HG03097 (cell line): Measurements from ENCODE around the gene CMBL.
A peak's percentile ranks its signal among the peaks of the same experiment; 100 is the strongest.
"Not testable (repeated sequence)": the region's sequence is repeated elsewhere in the genome, so short reads cannot be mapped to it uniquely, and the experiment has no call there.

ENCODE experiments used
- ATAC-seq: cut with Tn5 transposase; IDR thresholded peaks from one replicate; pipeline ENCODE4 v1.9.1; 2021; ENCODE audit not compliant: unreplicated experiment, low FRiP score

The CMBL gene

DNA sequence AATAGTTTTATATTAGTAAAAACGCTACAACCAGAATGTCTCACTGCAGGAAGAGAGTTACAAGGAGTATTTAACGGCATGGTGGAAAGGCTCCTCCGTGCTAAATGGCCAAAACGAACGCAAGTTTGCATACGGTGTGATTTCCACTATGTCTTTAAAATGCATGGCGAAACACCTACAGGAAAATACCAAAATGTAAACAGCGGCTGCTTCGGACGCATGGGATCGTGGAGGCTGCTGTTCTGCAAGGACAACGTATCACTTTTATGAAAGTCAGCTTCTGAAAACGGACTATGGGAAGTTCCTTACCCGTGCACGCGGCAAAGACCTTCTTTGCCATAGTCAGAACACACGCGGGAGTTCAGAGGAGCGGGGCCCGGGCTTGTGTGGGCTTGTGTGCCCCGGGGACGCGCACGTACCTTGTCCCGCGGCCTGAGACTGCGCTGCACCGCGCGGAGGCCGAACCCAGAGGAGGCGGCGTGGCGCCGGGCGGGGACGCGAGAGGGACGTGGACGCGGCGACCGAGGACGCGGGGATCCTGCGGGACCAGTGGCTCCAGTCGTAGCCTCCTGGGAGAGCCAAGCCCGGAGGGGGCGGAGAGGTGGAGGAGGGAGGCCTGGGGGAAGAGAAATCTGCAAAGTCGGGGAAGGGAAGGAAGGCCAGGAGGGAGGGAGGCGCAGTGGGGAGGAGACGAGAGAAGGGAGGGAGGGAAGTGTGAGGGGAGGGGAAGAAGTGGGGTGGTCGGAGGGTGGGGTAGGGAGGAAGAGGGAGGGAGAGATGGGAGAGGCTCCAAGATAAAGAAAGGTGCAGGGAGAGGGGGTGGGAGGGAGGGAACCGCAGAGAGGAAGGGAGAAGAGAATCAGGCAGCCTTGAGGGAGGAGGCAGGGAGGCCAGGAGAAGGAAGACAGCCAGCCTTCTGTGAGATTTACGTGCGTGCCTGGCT is at the start of gene CMBL:
Gene CMBL, minus strand, starts transcription at position 697 of the 943 bp plus-strand sequence. CDS start 17,140 bp downstream, outside the sequence.
- ATAC-seq, result peak; percentile 78

DNA sequence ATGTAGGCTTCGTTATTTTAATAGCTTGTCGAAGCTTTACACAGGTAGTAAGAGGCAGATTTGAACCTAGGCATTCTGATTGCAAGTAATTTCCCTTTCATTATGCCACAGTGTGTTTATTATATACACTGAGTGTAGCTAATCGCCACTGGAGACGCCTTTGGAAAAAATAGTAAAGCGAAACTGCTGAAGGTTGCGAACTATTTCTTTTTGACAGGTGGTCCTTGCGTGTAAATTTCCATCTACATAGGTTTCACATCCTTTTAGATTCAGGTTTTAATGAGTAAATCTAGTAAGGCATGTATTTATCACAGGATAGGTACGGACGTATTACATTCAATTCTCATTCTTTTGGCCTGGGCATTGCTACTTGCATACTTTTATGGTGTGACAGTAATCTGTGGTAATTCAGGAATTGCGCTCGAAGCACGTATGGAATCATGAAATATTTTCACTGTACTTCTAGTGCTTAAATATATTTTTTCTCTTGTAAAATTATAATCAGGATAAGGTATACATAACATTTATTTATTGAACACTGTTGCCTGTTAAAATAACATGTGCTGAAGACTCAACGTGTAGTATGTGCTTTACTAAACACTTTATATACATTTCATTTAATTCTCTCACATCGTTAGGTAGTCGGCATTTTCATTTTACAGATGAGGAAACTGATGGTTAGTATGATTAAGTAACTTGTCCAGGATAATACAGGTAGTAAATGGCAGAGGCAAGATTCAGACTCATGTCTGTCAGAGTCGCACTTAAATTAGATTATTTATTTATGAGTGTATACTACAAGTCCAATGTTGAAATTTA is 47.6 kb upstream of the CMBL start:
- ATAC-seq, result no peak

- peak; percentile 11 for ATAC-seq
Observed at GRCh38 chr5:10354048-10354872, 46.6 kb upstream of the CMBL start.

- ATAC-seq, result peak; percentile 83
Observed at GRCh38 chr5:10353241-10354047, 45.7 kb upstream of the CMBL start, which contains the start of gene MARCHF6. TSS of gene MARCHF6 (plus strand) at chr5:10353695. CDS start at chr5:10353899, 204 bp downstream.

DNA sequence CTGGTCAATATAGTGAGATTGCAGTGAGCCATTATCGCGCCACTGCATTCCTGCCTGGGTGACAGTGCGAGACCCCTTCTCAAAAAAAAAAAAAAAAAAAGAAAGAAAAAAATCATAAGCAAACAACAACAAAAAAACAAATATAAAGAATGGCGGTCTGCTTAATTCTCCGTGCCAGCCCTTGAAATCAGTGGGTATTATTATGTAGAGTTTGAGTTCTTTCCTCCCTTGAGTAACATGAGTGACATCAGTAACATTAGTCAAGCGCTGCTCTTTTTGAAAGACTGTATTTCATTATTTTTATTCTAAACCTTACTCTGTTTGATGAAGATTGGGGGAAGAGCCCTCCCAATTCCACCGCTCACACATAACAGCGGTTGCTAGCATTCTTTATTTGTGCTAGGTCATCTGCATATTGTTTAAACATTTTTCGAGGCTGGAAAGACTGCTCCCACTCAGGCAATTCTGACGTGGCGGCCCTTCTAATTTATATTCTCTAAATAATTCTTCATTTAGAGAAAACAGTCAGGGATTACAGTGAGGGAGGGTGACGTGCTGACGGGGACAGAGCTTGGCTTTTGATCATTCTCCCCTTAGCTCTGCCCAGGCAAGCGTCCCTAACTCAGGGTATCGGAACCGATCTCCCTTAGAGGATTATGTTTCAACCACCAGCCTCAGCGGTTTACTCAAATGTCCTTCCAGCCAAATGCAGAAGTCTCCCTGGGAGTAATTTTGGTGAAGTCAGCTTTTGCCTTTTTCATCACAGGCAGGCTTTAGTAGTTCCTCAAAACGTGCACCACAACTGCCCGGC is 44.9 kb upstream of the CMBL start:
- no peak for ATAC-seq

GRCh38 chr5:10351919-10352318 is 44.2 kb upstream of the CMBL start:
- no peak for ATAC-seq

GRCh38 chr5:10351199-10351905 is 43.6 kb upstream of the CMBL start:
- no peak for ATAC-seq

DNA sequence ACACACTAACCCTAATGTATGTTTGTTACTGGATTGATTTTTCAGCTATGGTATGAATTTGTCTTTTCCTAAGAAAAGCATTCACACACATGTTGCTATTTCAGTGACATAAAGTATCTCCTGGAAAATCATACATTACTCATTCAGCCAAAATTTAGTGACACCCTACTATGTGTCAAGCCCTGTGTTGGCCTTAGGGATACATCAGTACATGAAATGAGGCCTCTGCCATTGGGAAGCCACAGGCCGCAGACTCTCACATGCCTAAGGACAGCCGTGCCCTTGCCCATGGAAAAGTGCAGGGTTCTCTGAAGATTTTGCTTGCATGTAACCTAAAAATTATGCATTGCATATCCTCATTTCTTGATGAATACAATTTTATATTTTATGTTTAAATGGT is 40.6 kb upstream of the CMBL start:
- ATAC-seq, result no peak

GRCh38 chr5:10344461-10345106 is 36.9 kb upstream of the CMBL start:
- not testable (repeated sequence) for ATAC-seq

GRCh38 chr5:10343486-10343885 is 35.8 kb upstream of the CMBL start:
- ATAC-seq, result no peak

- no peak for ATAC-seq
Observed at GRCh38 chr5:10339958-10340357, 32.3 kb upstream of the CMBL start.

- ATAC-seq, result no peak
Observed at GRCh38 chr5:10339058-10339811, 31.5 kb upstream of the CMBL start.

DNA sequence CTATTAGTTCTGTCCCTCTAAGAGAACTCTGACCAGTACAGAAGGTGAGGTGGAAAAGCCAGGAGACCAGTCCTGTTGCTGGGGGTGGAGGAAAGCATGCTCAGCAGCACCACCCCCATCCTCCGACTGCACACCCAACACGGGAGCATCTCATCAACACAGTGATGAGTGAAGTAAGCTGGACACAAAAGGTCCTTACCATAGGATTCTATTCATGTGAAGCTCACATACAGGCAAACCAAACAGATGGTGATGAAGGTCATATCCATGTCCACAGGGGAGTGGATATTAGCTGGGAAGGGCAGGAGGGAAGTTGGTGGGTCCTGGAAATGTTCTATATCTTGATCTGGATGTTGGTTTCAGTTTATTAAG is 31.0 kb upstream of the CMBL start:
- no peak for ATAC-seq

- no peak for ATAC-seq
Observed at GRCh38 chr5:10337986-10338385, 30.3 kb upstream of the CMBL start.

GRCh38 chr5:10337107-10337506 is 29.4 kb upstream of the CMBL start:
- ATAC-seq, result no peak

DNA sequence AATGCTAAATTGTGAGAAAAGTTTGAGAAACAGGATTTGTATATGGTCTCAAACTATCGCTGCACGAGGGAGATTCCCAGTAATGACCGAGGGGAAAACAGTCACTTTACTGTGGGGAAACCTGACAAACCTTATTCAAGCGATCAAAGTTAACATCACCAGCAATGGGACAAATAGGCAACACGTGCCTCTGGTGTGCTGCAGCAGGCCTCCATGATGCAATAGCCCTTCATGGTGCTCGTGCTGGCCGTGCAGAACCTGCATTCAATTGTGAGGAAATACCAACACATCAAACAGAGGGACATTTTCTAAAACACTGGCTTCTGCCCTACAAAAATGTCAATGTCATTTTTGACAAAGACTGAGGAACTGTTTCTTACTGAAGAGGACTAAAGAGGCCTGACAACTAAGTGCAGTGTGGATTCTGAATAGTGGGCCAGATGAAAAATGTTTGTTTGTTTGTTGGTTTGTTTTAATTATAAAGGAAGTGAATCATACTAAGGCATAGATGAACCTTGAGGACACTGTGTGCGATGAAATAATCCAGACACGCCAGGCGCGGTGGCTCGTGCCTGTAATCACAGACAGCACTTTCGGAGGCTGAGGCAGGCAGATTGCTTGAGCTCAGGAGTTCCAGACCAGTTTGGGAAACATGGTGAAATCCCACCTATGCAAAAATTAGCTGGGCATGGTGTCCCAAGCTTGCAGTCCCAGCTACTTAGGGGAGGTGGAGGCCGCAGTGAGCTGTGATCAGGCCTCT is 28.2 kb upstream of the CMBL start:
- no peak for ATAC-seq
